NCI-H2029 treated with DMSO at 0.1 percent for 48 hours (cell line): ENCODE measurements around the gene FBXO48.
"Not testable (repeated sequence)": the region's sequence is repeated elsewhere in the genome, so short reads cannot be mapped to it uniquely, and the experiment has no call there.

Experiments
- DNase-seq: peaks from one replicate; lab custom pipeline; 2025; lab: John Stamatoyannopoulos, UW

The FBXO48 gene

DNA sequence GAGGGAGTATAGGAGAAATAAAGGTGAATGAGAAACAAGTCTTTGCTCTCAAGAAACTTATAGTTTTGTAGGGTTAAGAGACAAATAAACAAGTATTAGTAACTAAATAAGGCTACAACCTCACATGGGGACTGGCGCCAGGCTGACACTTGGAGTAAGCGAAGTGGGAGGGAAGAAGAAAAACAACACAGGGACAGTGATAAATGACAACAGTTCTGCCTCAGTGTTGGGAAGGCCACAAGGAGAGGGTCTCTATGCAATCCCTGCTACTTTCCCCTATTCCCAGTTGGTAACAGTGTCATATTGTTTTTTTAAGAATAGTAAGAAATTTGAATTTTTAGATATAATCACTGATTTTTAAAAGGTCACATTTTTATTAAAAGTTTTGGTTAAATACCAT lies 4.3 kb upstream of the FBXO48 start:
- no peak for DNase-seq

DNA sequence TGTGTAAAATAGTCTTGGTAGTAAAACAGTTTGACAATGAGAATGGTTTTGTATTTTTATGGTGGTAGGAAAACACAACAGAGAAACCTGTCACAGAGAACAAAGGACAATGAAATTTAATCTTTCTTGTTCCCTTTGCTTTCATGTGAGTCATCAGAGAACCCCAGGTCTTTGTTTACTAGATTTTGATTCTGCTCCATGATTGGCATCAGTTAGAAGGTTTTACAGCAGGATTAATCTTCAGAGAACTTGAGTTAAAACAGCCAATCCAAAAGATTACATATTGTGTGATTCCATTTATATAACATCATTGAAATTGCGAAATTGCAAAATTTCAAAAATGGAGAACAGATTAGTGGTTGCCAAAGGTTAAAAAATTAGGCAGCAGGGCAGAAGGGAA lies 2.8 kb upstream of the FBXO48 start:
- DNase-seq: no peak

DNA sequence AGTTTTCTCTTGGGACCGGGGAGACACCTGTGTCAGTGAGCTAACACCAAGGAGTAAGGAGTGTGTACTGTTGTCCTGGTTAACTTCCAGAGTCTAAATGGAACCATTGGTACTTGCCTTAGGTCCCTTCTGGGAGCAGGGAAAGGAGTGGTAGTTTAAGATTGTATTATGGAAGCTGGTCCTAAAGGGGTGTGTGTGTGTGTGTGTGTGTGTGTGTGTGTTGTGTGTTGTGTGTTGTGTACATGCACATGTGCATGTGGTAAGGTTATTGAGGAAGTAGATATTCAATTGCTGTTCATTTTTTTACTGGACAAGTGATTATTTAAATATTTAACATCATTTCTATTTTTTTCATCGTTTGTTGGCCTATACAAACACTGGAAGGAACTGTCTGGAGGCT lies 1.7 kb upstream of the FBXO48 start:
- DNase-seq: no peak

DNA sequence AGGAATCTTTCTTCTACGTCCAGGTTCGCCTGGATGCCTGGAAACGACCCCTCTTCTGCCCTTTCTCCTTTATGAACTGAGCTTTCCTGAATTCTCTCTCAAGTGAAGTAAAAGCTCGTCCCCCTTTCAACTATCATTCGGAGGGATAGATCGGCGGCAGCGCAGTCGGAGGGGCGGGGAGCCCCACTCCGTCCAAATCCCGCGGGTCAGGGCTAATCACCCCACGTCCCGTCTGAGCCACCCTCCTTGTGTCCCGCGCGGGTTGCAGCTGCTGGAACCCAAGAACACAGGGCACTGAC lies 367 bp downstream of the FBXO48 start:
- no peak for DNase-seq

DNA sequence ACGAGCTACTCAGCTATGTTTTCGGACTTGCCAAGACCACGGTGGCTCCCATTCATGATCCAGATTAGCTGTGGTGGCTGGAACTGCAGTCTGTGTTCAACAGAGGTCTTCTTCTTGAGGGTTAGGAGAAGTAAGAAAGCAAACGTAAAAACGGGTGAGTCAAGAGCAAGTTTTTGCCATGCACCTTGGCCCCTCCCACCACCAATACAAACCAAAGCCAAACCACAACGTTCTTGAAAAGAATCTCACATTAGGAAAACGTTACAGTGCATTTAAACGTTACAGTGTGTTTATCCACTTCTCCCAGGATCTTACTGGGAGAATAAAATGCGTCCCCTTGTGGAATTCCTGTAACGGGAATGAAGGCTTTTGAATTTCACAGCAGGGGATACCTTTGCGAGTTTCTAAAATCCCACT lies 725 bp downstream of the FBXO48 start:
- DNase-seq: no peak

DNA sequence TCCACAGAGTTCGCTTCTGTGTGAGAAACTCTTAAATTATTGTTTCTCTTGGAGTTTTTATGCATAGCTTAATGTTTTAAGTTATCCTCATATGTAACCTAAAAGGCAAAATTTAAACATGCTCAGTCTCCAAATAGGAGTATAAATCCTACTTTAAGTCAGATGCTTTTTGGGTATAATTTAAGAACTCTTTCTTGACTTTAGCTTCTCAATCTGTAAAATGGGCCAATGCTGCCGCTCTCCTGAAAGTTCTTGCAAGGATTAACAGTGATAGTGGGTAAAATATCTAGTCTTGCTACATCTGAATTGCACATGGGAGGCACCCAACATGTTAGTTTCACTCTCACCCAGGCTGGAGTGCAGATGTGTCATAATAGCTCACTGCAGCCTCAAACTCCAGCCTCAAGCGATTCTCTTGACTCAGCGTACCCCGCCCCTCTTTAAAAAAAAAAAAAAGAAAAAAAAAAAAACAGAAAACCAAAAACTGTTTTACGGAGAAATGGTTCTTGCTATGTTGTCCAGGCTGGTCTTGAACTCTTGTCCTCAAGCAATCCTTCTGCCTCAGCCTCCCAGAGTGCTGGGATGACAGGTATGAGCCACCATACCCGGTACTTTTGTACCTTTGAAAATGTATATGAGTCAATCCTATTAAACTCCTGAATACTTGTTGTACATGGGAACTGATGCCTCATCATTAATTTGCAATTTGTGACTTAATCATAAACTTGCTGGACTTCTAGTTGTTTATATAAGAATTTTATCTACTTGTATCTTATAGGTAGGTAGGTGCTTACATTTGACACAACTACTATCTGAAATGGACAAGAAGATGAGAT lies 1.8 kb downstream of the FBXO48 start:
- no peak for DNase-seq

DNA sequence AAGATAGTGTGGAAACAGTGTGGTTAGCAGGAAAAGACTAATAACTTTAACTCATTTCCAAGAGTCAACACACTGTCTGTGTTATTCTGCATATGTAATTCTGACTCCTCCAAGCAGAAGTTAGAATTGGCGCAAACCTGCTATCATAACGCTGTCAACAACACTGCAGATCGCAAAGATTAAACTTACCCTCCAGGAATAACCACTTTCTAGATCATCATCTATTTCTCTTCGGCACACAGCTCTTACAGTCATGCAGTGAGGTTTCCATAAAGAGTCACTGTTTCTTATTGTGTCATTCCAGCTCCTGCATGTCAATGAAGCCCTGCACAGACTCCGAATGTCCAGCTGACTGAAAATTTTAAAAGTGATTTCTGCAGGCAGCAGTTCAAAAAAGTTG lies 2.4 kb downstream of the FBXO48 start:
- no peak for DNase-seq

DNA sequence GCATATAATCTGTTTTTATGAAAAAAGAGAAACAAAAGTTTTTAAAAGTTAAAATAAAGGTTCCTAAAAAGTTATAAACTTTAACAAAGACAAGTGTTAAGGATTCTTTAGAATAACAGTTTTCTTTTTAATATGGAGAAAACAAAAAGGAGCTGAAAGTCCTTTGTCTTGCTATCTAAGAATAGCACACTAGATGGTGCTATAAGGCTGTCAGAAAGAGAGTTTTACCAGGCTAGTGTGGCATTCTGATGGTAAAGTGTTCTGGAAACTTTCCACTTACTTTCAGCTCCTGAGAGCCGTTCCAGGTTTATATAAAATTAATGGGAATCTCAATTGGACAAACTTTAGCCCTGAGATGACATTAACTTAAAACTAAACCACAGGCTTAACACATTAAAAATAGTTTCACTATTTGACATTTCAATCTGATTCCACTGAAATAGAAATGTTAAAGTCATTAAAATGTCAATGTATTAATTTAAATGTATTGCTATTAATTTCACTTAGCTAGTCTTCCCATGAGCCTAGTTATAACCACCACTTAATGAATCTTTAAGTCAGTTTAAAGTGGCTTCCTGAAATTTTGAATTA lies 3.7 kb downstream of the FBXO48 start:
- peak; percentile 12 for DNase-seq

DNA sequence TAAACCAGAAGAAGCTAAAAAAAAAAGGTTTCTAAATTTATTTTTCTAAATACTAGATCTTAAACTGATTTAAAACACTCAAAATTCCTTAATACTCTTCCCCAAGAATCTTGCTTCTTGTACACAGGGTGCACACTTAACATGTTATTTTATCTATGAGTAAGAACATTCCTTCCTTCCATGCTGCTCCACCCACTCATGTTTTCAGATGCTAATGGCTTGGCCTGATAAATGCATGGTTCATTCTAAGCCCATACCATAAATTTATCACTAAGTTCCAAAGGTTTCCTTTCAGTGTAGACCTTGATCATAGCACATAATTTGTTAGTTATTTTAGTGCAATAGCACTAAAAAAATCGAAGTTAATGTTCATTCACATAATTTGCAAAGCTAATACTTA lies 8.1 kb downstream of the FBXO48 start:
- no peak for DNase-seq

DNA sequence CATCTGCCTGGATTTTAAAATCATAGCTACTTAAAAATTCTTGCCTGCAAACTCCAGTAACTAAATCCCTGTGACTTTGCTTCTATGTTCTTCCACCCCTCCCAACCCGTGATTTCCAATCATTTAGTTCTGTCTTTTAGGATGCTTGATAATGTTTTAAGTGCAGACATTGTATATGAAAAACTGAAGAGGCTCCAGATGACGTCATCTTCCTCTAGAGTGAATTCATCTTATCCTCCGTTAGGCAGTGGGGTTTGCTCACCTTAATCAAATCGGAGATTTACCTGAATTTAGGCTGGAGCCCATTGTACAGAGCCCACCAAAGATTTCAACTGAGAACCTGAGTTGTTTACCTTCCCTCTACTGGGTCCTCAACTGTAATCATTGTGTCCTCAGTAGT lies 10.9 kb downstream of the FBXO48 start:
- no peak for DNase-seq

DNA sequence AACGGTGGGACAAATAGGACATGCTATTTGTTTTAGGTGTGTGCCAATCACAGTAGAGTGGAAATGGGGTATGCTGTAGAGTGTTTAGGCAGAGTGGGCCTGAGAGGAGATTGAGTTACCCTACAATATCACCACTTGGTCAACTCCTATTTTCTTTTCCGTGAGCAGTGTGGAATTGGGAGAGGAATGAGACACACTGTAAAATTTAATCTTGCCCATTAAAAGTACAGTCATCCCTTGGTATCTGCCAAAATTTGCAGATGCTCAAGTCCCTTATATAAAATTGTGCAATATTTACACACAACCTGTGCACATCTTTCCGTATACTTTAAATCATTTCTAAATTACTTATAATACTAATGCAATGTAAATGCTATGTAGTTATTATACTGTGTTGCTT lies 12.4 kb downstream of the FBXO48 start:
- no peak for DNase-seq

DNA sequence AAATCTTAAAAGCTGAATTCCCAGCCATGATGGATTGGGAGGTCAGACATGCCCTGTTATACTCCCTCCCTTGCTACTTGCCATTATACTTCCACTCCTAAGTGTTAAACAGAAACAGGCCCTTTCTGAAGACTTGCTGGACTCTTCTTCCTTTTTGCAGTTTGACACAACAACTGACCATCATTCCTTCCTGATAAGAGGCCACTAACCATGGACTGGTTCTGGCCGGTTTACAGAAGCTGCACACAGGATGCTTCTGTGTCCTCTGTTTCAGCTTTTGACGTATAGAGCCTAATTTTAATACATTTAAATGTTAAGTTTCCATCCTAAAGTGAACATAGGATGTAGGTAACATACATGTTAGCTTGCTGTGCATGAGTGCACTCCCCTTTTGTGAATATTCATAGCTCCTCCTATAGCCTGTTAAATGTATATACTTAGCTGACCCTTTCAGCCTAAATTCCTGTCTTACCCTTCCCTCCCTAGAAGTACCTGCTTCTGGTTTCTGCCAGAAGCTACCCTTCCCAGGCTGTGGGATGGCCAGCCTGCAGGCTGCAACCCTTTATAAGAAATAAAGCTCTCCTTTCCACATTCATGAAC lies 13.2 kb downstream of the FBXO48 start:
- no peak for DNase-seq

DNA sequence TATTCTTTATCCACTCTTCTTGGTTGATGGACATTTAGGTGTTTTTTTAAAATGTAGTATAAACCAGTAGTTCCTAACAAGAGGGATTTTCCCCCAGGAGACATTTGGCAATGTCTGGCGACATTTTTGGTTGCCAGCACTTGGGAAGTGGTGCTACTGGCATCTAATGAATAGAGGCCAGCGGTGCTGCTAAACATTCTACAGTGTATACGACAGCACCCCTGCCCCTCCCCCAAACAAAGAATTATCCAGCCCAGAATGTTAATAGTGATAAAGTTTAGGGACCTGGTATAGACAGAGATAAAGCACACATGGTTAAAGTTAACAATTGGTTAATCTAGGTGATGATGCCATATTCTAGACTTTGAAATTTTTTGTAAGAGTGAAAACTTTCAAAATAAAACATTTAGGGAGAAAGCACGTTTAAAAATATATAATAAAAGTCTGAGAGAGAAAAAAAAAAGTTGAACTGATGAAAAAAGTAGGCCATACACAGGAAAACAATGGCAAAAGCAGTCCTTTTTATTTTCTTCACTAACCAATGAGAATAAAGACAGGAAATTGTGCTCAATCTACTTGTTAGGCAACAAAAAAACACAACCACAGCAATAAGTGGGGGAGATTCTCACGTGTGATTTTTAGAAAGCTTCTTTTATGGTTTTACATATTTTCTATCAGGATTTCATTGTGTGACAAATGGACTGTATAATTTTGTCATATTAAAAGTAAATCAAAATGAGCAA lies 14.8 kb downstream of the FBXO48 start:
- DNase-seq: no peak

DNA sequence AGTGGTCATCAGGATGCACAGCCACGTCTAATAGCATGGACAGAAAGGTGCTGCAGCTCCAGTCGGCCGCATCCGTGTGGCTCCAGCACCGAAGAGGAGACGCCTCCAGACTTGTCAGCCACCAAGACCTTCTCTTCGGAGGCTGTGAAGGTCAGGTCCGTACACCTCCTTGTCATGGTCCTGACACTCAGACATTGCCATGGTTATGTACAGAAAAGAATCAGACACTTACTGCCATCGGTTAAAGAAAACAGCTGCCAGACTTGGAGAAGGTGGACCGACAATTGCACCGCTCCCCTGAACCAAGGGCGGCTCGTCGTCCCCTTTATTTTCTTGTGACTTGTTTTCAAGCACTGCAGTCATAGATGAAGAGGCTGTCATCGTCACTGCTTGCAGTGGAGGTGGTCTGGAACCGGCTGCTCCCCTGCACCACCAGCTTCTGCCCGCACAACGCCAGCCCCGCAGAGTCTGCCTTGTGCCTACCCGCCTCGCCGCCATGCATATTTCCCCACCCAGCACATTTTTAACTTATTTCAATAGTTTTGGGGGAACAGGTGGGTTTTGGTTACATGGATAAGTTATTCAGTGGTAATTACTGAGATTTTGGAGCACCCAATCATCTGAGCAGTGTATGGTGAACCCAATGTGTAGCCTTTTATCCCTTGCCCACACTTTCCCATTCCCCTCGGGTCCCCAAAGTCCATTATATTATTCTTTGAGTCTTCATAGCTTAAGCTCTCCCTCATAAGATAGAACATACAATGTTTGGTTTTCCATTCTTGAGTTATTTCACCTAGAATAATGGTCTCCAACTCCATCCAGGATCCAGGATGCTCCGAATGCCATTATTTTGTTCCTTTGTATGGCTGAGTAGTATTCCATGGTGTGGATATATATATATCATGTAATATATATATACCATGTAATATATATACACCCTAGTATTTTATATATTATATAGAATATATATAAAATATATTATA lies 18.1 kb downstream of the FBXO48 start:
- no peak for DNase-seq

DNA sequence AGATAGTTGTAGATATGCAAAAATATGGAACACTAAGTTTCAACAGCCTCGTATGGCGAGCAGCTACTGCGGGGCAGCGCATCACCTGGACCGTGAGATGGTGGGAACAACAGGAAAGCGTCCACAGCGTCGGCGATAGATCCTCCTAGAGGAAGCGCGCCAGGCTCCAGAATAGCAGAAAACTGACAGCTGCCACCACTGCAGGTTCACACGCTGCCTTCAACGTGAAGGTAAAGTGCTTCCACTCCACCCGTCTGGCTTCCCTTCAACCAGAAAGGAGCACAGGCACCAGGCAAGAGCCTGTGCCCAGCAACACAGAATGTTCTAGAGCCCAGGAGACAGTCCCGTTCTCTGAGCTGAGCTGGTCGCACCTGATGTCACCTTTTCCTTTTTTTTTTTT lies 20.0 kb downstream of the FBXO48 start:
- DNase-seq: no peak

DNA sequence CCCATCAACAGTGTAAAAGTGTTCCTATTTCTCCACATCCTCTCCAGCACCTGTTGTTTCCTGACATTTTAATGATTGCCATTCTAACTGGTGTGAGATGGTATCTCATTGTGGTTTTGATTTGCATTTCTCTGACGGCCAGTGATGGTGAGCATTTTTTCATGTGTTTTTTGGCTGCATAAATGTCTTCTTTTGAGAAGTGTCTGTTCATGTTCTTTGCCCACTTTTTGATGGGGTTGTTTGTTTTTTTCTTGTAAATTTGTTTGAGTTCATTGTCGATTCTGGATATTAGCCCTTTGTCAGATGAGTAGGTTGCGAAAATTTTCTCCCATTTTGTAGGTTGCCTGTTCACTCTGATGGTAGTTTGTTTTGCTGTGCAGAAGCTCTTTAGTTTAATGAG lies 20.7 kb downstream of the FBXO48 start:
- not testable (repeated sequence) for DNase-seq

DNA sequence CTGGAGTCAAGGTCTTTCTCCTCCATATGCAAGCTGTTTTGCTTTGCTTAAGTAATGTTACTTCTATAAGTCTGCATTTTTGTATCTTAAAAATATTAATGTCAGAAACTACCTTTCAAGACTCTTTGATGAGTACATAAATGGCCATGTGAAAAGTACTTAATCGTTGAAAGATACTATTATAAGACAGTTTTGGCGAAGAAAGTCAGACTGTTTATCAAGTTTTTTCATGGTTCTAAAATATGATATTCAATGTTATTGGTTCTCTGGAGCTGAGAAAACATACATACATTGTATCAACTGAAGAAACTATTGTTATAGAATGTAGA lies 25.1 kb downstream of the FBXO48 start:
- DNase-seq: no peak

DNA sequence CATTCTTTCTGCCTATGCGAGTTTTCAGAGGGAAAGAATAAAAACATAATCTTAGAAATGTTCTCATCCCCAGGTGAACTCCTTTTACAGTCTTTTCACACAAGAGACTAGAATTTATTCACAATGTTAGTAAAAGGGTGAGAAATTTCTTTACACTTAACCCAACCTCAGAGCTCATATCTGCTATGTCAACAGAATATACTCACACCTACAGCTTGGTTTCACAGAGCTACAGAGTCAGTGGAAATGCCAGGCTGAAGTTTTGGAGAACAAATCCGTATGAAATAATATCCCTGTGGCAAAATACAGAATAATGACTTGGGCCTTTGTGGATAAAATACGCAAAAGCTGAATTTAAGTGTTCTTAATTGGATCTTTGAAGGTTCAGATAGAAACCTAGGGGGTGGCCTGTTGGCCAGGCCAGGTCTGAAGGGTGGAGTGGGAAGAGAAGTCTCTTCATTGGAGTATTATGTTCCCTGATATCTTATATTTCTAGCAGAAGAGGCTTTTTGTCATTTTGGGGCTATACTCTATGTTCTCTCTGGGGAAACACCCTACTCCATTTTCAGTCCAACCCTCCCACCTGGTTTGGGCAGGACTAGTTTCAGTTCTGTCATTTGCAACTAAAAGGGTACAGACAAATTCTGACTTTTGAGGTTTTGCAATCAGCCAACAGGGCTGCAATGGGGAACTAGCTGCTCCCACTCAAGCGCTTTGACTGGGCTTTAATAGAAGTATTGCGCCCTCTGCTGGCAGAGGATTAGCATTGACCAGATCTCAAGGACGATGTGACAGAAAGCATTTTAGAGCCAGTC lies 25.7 kb downstream of the FBXO48 start:
- DNase-seq: peak; percentile 82

DNA sequence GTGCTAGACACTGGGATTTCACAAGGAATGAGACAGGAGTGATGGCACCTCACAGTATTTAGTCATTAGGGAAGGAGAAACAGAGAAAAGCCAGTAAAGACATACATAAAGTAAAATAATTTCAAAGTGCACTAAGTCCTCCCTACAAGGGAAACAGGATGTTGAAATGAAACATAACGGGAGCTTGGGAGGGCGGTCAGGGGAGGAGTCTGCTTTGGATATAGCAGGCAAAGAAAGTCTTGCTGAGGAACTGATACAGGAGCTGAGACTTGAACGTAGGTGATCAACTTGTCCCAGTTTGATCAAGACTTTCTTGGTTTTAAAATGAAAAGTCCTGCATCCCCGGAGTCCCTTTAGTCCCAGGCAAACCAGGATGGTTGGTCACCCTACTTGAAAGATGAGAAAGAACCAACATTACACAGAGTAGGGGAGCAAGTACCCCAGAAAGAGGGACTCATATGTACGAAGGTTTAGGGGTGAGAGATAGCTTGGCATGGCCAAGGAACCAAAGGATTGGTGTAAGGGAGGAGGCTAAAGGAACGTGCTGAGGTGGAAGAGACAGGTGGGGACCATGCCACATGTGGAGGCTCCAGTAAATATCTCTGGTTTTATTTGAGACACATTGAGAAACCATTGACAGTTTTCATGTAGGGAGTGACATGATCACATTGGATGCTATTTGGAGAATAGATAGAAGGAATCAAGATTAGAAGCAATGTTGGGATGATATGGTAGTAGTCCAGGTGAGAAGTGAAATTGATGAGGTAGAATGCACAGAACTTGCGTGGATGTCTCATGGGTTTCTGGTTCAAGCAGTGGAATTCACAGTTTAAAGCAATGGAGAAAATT lies 28.4 kb downstream of the FBXO48 start:
- no peak for DNase-seq

DNA sequence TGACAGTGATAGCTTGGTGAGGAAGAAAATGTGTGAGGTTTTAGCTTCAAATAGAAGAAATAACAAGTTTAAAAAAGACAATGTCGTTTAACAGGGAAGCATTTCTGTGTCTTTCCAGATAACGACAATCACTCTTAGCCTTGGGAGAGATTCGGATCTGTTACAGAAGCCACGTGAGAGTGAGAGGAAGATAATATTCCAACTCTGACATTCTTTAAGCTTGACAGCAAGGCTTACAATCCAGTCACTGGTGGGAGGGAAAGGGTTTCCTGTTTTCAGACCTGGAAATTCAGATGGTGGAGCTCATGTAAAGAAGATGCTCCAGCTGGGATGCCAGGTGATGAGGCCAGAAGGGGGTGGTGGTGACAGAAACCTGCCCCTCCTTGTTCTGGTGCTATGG lies 30.8 kb downstream of the FBXO48 start:
- DNase-seq: no peak
